AG20443 (cell line): ENCODE results near the gene BAIAP2.
A peak's percentile ranks its signal among the peaks of the same experiment; 100 is the strongest.

Source experiments
- DNase-seq: peaks from one replicate; pipeline ENCODE4 v3.0.0; 2012; ENCODE audit warnings: low spot score, mixed read lengths

Gene BAIAP2

GRCh38 chr17:81110488-81111040 lies 75.6 kb downstream of the BAIAP2 start:
- DNase-seq: no peak

DNA sequence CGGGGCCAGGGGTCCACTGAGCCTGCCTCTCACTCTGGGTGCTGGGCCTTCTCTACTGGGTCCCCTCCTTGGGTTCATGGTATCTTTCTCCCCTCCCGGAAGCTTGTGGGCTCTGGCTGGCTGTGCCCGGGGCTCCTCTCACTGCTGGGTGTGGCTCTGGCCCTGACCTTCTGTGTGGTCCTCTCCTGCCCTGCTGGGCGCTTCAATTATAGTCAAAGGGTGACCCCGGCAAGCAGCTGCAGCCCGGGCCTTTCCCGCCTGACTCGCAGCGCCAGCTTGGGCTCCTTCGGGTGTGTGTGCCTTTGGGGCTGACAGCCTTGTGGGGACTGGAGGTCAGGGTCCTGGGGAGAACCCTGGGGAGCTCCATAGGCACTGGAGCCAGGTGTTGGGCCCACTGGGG lies 76.1 kb downstream of the BAIAP2 start:
- DNase-seq: no peak

GRCh38 chr17:81112450-81112849 lies 77.5 kb downstream of the BAIAP2 start:
- no peak for DNase-seq

DNA sequence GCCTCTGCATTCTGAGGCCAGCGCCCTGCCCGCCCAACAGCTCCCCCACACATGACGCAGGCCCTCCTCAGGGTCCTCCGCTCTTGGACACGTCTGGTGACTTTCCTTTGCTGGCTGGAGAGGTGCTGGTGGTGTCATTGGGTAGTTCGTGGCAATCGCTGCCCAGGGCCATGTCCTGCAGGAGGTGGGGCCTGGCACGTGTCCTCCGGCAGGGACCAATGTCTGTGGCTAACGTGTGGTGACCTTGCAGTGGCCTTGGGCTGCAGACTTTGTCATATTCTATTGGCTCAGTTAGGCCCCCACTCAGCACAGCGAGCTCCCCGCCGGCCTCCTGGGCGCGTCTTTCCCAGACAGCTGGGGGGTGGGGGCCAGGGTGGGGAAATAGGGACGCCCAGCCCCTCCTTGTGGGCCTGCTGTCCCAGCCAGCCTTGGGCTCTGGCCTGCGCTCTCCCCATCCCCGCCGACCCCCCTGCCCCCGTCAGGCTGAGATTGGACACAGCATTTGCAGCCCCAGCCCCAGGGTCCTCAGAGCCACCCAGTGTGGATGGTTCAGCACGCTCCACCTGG lies 78.3 kb downstream of the BAIAP2 start:
- DNase-seq: no peak

DNA sequence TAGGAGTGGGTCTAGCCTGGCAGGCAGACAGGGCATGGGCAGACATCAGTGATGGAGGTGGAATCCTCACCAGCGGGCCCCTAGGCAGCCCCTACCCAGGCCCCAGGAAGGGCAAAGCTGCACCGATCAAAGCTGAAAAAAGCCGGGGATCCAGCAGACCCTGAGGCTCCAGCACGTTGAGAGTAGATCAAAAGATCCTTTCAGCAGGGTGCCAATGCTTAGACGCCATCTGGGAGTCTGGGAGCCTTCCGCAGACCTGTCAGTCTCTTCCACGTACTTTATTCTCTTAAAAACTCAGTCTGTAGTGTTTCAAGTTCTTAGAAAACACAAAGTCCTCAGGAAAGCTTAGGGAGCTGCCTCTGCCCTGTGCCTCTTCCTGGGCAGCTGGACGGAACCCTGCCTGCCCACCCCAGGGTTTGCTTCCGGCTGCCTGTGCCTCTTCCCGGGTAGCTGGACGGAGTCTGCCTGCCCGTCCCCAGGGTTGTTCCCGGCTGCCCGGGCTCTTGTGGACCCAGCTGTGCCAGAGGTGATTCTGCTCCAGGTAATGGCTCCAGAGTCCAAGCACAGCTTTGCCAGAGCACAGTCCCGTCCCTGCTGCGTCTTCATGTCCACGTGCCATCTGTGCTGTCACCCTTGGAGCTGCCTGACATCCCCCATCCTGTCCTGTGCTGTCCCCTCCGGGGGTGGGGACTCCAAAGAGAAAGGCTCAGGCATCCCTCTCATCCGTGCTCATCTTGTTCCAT lies 79.6 kb downstream of the BAIAP2 start:
- no peak for DNase-seq

- DNase-seq: no peak
Measured at GRCh38 chr17:81115219-81115618, 80.3 kb downstream of the BAIAP2 start.

- no peak for DNase-seq
Measured at GRCh38 chr17:81115749-81116464, 81.0 kb downstream of the BAIAP2 start.

DNA sequence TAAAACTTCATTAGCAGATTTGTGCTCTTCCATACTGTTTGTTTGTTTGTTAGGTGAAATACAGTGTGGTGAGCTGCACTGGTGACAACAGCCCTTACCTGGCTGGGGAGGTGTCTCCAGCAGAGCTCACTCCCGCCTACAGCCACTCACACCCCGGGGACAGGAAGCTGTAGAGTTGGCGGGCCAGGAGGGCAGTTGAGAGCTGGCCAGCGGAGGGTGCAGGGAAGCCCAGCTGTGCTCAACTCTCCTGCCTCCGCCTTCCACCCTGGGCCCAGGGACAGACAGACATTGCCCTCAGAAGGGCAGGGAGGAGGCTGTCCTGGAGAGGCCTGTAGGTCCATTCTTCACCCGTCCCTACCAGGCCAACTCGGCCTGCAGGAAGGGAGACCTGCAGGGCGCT lies 81.8 kb downstream of the BAIAP2 start:
- no peak for DNase-seq

DNA sequence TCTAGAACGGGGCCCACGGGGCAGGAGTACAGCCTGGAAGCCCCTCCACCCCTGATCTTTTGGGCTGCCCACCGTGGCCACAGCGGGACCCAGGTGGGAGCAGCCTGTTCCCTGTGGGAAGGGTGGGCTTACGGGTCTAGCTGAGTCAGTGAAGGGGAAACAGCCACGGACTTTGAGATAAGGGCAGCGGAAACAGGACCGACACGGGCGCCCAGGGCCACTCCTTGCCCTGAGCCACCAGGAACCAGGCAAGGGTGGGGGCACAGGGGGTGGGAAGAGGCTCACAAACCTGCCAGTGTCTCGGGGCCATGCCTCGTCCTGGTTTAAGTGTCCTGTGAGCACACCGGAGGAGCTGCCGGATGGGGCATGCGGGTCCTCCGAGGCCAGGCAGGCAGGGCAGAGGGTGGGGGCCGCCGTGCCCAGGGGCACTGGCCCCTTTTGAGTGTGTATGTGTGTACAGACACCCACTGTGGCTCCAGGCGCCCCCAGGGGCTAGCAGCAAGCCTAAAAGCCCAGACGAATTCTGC lies 82.8 kb downstream of the BAIAP2 start:
- DNase-seq: no peak

- DNase-seq: no peak
Measured at GRCh38 chr17:81118308-81119221, 83.6 kb downstream of the BAIAP2 start.

GRCh38 chr17:81119223-81120148 lies 84.5 kb downstream of the BAIAP2 start:
- DNase-seq: peak; percentile 96

DNA sequence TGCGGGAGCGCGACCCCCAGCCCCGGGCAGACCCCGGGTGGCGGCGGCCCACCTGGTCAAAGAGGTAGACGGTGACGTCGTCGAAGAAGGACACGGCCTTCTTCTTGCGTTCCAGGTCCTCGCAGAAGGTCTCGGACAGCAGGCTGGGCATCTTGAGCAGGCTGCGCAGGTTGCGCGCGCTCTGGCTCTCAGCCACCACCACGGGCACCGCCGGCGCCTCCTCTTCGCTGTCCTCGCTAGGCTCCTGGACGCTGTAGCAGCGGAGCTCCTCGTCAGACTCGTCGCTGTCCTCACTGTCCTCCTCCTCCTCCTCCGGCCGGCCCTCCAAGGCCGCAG lies 85.2 kb downstream of the BAIAP2 start:
- DNase-seq: no peak

GRCh38 chr17:81120695-81121621 lies 86.0 kb downstream of the BAIAP2 start:
- DNase-seq: no peak

DNA sequence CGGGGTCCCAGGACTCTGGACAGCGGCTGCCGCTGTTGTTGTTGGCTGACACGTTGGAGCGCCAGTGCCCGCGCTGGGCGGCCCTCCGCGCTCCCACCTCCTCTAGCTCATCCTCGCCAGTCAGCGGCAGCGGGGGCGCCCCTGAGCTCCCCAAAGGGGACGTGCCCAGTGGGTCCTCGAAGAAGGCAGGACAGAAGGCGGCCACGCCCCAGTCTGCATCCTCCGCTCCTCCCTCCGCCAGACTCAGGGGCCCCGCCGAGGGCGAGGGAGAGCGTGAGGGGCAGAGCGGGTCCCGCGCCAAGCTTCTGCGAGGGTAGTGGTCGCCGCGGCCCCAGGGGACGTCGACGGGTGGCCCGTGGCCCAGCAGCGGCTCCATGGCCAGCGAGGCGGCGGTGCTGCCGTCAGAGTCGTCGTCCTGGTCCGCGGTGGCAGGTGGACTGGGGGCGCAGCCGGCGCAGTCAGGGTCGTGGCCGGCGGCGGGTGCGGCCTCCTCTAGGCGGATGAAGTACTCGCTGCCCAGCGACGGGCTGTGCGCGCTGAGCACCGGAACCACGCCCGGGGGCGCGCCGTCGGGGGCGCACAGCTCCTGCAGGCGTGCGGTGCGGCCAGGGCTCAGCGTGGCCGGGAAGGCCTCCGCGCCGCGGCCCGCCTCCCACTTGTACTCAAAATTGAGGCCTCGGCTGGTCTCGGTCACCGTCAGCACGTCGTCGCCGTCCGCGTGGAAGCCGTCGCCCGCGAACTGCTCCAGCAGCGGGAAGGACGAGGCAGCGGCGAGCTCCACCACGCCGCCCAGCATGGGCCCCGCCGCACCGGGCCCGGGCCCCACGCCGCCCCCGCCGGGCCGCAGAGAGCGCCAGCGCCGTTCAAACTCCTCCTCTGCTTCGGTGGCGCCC lies 87.1 kb downstream of the BAIAP2 start:
- DNase-seq: no peak

GRCh38 chr17:81123052-81124048 lies 88.4 kb downstream of the BAIAP2 start:
- DNase-seq: no peak

GRCh38 chr17:81124377-81124776 lies 89.4 kb downstream of the BAIAP2 start:
- no peak for DNase-seq

GRCh38 chr17:81125573-81126081 lies 90.7 kb downstream of the BAIAP2 start:
- DNase-seq: peak; percentile 50
